NCI-H446 treated with DMSO at 0.1 percent for 48 hours (cell line): ENCODE measurements around the gene ITPR2.
"Not testable (repeated sequence)": the region's sequence is repeated elsewhere in the genome, so short reads cannot be mapped to it uniquely, and the experiment has no call there.

Experiments used
- DNase-seq: peaks from one replicate; lab custom pipeline; 2025; lab: John Stamatoyannopoulos, UW

ITPR2 gene

GRCh38 chr12:26700430-26700829 lies 132.6 kb downstream of the ITPR2 start:
- DNase-seq: no peak

- no peak for DNase-seq
These were observed 133.8 kb downstream of the ITPR2 start for GRCh38 chr12:26699237-26699636.

- DNase-seq: no peak
These were observed 134.8 kb downstream of the ITPR2 start for GRCh38 chr12:26698186-26698585.

GRCh38 chr12:26697217-26697616 lies 135.8 kb downstream of the ITPR2 start:
- no peak for DNase-seq

GRCh38 chr12:26696613-26697092 lies 136.3 kb downstream of the ITPR2 start:
- DNase-seq: no peak

GRCh38 chr12:26696048-26696612 lies 136.9 kb downstream of the ITPR2 start:
- no peak for DNase-seq

GRCh38 chr12:26694402-26694801 lies 138.6 kb downstream of the ITPR2 start:
- no peak for DNase-seq

- no peak for DNase-seq
These were observed 140.6 kb downstream of the ITPR2 start for GRCh38 chr12:26692407-26692806.

GRCh38 chr12:26691234-26691970 lies 141.6 kb downstream of the ITPR2 start:
- DNase-seq: no peak

GRCh38 chr12:26690601-26691000 lies 142.4 kb downstream of the ITPR2 start:
- no peak for DNase-seq

GRCh38 chr12:26689281-26689841 lies 143.6 kb downstream of the ITPR2 start:
- no peak for DNase-seq

GRCh38 chr12:26688344-26688904 lies 144.6 kb downstream of the ITPR2 start:
- no peak for DNase-seq

- no peak for DNase-seq
These were observed 146.6 kb downstream of the ITPR2 start for GRCh38 chr12:26686408-26686807.

- no peak for DNase-seq
These were observed 148.9 kb downstream of the ITPR2 start for GRCh38 chr12:26684101-26684500.

- no peak for DNase-seq
These were observed 149.6 kb downstream of the ITPR2 start for GRCh38 chr12:26683443-26683842.

- DNase-seq: no peak
These were observed 152.1 kb downstream of the ITPR2 start for GRCh38 chr12:26680727-26681455.

GRCh38 chr12:26678697-26679660 lies 154.0 kb downstream of the ITPR2 start:
- no peak for DNase-seq

GRCh38 chr12:26671487-26671886 lies 161.5 kb downstream of the ITPR2 start:
- not testable (repeated sequence) for DNase-seq

GRCh38 chr12:26668847-26669246 lies 164.1 kb downstream of the ITPR2 start:
- DNase-seq: no peak

- no peak for DNase-seq
These were observed 164.8 kb downstream of the ITPR2 start for GRCh38 chr12:26668230-26668629.

GRCh38 chr12:26666286-26666685 lies 166.7 kb downstream of the ITPR2 start:
- no peak for DNase-seq
